Uterus (tissue), 4 donors: ENCODE results near the gene WBP1L. TPM values are rescaled to one million over a fixed set of nuclear protein-coding genes. Genes with fewer than 3 reads are reported as not detected.
A peak's percentile ranks its signal among the peaks of the same experiment; 100 is the strongest.

Experiments used
- DNase-seq, 2 donors: peaks; one replicate each; pipeline ENCODE4 v3.0.0-alpha.2; 2019 to 2020
- H3K27ac ChIP-seq, 2 donors: fragments of 200-600 bp; sonication (generic); 1 replicate in 1 of 2; 2 replicates in 1 of 2; pipeline ENCODE4 v1.5.1; 2016 to 2018
- H3K27me3 ChIP-seq, 2 donors: fragments of 200-600 bp; sonication (generic); one replicate each; pipeline ENCODE4 v1.5.1; 2018 to 2019; ENCODE audit warnings: control low read depth in 1 of 2
- H3K36me3 ChIP-seq, 2 donors: fragments of 200-600 bp; sonication (generic); one replicate each; pipeline ENCODE4 v1.5.1; 2019; ENCODE audit warnings: control low read depth in 1 of 2
- H3K4me1 ChIP-seq, 2 donors: fragments of 200-600 bp; sonication (generic); one replicate each; pipeline ENCODE4 v1.5.1; 2018 to 2019; ENCODE audit warnings: control low read depth in 1 of 2
- H3K4me3 ChIP-seq, 2 donors: fragments of 200-600 bp; sonication (generic); 1 replicate in 1 of 2; 2 replicates in 1 of 2; pipeline ENCODE4 v1.5.1; 2018 to 2019; ENCODE audit warnings: mild to moderate bottlenecking in 1 of 2
- H3K9me3 ChIP-seq, 2 donors: fragments of 200-600 bp; sonication (generic); one replicate each; pipeline ENCODE4 v1.5.1; 2019; ENCODE audit warnings: control low read depth in 1 of 2
- CTCF ChIP-seq, 4 experiments: fragments of 200-600 bp in 2 of 4; fragments of 450-650 bp in 2 of 4; sonication (generic) in 2 of 4; IDR thresholded peaks; one replicate each; pipeline ENCODE4 v1.5.1; 2016 to 2019; ENCODE audit warnings: antibody characterized with exemption in 4 of 4, mild to moderate bottlenecking in 2 of 4, moderate library complexity in 1 of 4
- POLR2A ChIP-seq, 2 donors: fragments of 450-650 bp; IDR thresholded peaks; one replicate each; pipeline ENCODE4 v1.6.1; 2016; ENCODE audit warnings: antibody characterized with exemption in 2 of 2, mild to moderate bottlenecking in 1 of 2, moderate library complexity in 1 of 2
- intact Hi-C: fragments of 100-400 bp; cut with DNase I; formaldehyde crosslinking; loops from one replicate; pipeline ENCODE4 v1.15.1; 2023; ENCODE audit warnings: low total_unique reads
- total RNA-seq, 4 donors: library from RNA; depleted of rRNA in 3 of 4; stranded (reverse); fragments of >200 nt in 3 of 4; gene quantifications; one replicate each; pipeline versions ENCODE4 v1.1.0 to v1.2.4, GENCODE V29; 2014 to 2023
- donor health status: DM: yes; HTN: yes; CAD: no.

Gene WBP1L
- total RNA-seq, 4 donors from 2014 or later: 27.4 to 79.2 (median 55.3) TPM

DNA sequence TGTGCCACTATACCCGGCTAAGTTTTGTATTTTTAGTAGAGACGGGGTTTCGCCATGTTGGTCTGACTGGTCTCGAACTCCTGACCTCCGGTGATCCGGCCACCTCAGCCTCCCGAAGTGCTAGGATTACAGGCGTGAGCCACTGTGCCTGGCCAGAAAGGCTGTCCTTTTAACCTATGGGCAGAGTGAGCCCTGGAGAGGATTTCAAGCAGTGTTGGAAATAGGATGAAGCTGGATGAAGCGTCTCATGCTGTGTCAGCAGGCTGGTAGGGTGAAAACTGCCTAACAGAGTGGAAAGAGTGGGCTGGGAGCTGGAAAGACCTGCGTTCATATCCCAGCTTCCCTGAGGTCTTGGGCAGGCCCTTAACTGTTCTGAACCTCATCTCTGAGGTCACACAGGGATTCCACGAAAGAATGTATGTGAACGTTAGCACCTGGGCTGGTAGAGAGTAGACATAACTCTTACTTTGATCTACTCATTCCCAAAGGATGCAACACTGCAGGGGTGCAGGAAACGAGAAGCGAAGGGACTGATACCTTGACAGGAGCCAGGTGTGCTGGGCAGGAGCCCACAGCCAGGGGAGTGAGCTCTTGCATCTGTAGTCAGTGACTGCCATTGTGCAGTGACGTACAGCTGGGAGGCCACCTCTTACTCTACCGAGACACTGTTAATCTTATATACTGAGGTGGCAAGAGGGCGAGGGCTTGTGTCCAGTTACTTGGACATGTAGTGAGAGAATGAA, 34.1 kb downstream of the WBP1L start:
- DNase-seq: no peak
- H3K27ac ChIP-seq: peak overlapping the region; percentile 89 to 96
- peaks cover 38 to 43% of the 10 kb centered on the region in 2 donors for H3K4me1 ChIP-seq
- intact Hi-C loops: no loop called here
- H3K4me3 ChIP-seq: no peak overlapping the region
- no peaks in the 10 kb centered on the region for H3K9me3 ChIP-seq
- no peak for TF ChIP-seq CTCF (IDR thresholded peaks at IDR 0.05)
- TF ChIP-seq POLR2A (IDR thresholded peaks at IDR 0.05): no peak
- H3K36me3 ChIP-seq: no peaks in the 10 kb centered on the region
- H3K27me3 ChIP-seq: no peaks in the 10 kb centered on the region

GRCh38 chr10:102778781-102779180, 35.0 kb downstream of the WBP1L start:
- H3K36me3 ChIP-seq: no peaks in the 10 kb centered on the region
- H3K4me1 ChIP-seq: peaks cover 36 to 41% of the 10 kb centered on the region in 2 donors
- H3K27ac ChIP-seq: peak overlapping the region; percentile 89 to 96
- H3K4me3 ChIP-seq: no peak overlapping the region
- DNase-seq: no peak
- H3K27me3 ChIP-seq: no peaks in the 10 kb centered on the region
- no peaks in the 10 kb centered on the region for H3K9me3 ChIP-seq
- intact Hi-C loops: no loop called here
- TF ChIP-seq CTCF (IDR thresholded peaks at IDR 0.05): no peak
- no peak for TF ChIP-seq POLR2A (IDR thresholded peaks at IDR 0.05)

DNA sequence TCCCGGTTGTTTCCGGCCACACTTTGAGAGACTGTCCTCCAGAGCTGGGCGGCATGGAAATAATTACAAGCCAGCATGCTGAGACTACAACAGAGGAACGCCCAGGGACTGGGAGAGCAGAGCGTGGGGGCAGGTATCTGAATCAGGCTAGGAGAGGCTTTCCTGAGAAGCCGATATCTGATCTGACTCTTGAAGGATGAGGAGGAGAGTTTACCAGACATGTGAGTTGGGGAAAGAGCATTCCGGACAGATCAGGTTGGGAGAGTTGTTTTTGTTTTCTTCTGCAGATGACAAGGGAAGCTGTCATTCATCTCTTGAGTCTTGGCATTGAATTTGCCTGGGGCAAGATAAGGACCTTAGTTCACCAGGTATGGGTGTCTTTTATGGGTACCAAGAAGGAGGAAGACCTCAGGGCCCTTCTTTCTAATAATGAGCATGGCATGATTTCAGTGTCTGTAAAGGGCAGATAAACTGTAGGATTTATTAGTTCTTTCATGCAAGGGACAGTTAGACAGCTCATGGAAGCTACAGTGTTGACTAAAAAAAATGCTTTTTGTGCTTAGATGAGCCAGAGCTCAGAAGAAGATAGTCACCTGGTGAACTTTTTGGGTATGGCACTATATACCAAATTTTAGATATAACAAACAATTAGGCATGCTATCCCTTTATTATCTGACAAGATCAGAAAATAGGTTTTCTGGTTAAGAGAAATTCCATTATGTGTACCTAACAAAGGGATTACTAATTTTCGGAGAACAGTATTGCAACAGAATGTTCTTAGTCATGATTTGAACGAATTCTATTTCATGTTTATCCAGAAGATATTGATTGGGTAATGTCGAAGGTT, 36.2 kb downstream of the WBP1L start:
- H3K4me1 ChIP-seq: peaks cover 26 to 36% of the 10 kb centered on the region in 2 donors
- peak in 1 of 2 donors; percentile 39 for DNase-seq
- no peak overlapping the region for H3K4me3 ChIP-seq
- intact Hi-C loops: no loop called here
- no peak for TF ChIP-seq POLR2A (IDR thresholded peaks at IDR 0.05)
- no peak for TF ChIP-seq CTCF (IDR thresholded peaks at IDR 0.05)
- no peaks in the 10 kb centered on the region for H3K9me3 ChIP-seq
- H3K36me3 ChIP-seq: no peaks in the 10 kb centered on the region
- no peaks in the 10 kb centered on the region for H3K27me3 ChIP-seq
- H3K27ac ChIP-seq: peak overlapping the region; percentile 89 to 96

GRCh38 chr10:102780527-102780808, 36.7 kb downstream of the WBP1L start:
- Histone ChIP-seq H3K4me3 (no peak overlapping the region), H3K36me3 (no peaks in the 10 kb centered on the region), H3K27ac (peak overlapping the region; percentile 87 to 89), H3K4me1 (peaks cover 26 to 36% of the 10 kb centered on the region in 2 donors), H3K27me3 (no peaks in the 10 kb centered on the region), H3K9me3 (no peaks in the 10 kb centered on the region)
- intact Hi-C loops: no loop called here
- TF ChIP-seq POLR2A (IDR thresholded peaks at IDR 0.05): no peak
- no peak for TF ChIP-seq CTCF (IDR thresholded peaks at IDR 0.05)
- no peak for DNase-seq
